ENCODE results near the gene WWC1.

WWC1 gene

GRCh38 chr5:168449166-168449565, 157.7 kb downstream of the WWC1 start:
- H3K4me3 ChIP-seq (ENCODE audit: low read depth, low read length): no peak overlapping the region
- no peak for TF ChIP-seq CTCF (IDR thresholded peaks at IDR 0.05; ENCODE audit: borderline replicate concordance, insufficient read depth, low read depth, low read length)

DNA sequence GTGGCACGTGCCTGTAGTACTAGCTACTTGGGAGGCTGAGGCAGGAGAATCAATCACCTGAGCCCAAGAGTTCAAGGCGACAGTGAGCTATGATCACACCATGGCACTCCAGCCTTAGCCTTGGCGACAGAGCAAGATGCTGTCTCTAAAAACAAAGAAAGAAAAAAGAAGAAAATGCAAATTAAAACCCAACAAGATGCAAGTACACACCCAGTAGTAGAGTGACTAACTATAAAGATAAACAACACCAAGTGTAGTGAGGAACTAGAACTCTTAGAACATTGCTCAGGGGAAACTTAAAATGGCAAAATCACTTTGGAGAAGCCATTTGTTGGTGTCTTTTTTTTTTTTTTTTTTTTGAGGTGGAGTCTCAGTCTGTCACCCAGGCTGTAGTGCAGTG, 160.1 kb downstream of the WWC1 start:
- no peak for TF ChIP-seq CTCF (IDR thresholded peaks at IDR 0.05; ENCODE audit: borderline replicate concordance, insufficient read depth, low read depth, low read length)
- no peak overlapping the region for H3K4me3 ChIP-seq (ENCODE audit: low read depth, low read length)

- no peak overlapping the region for H3K4me3 ChIP-seq (ENCODE audit: low read depth, low read length)
- no peak for TF ChIP-seq CTCF (IDR thresholded peaks at IDR 0.05; ENCODE audit: borderline replicate concordance, insufficient read depth, low read depth, low read length)
Observed at GRCh38 chr5:168455201-168455600, 163.8 kb downstream of the WWC1 start.

DNA sequence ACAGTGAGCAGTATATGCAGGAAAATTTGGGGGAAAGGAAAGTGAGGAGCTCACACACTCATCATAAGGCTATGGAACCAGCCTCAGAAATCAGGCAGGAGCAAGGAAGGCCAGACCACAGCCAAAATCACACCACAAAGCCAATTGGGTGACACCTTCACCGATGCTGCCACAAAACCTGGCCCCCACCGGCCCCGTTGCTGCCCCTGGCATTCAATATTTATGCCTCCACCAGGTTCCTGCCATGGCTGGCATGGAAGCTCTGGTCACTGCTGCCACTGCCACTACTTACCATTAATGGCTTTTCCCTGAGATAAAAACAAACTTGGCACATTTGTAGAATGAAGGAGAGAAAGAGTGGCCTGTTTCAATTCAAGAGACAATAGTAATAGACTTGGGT, 166.1 kb downstream of the WWC1 start:
- TF ChIP-seq CTCF (IDR thresholded peaks at IDR 0.05; ENCODE audit: borderline replicate concordance, insufficient read depth, low read depth, low read length): no peak
- H3K4me3 ChIP-seq (ENCODE audit: low read depth, low read length): no peak overlapping the region

DNA sequence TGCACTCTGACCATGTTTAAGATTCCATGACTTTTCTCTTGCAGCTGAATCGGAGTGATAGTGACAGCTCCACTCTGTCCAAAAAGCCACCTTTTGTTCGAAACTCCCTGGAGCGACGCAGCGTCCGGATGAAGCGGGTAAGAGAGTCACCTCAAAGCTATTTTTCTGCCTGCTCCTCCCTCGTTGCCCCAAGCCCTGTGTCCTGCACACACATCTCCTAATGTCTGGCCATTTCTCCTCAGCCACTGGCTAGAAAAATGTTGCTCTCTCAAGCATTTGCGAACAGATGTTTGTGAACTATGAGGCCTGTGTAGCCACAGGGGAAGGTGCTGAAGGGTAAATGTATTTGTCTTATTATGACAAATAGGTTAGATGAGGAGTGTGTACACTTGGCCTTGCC, 169.2 kb downstream of the WWC1 start:
- TF ChIP-seq CTCF (IDR thresholded peaks at IDR 0.05; ENCODE audit: borderline replicate concordance, insufficient read depth, low read depth, low read length): no peak
- no peak overlapping the region for H3K4me3 ChIP-seq (ENCODE audit: low read depth, low read length)

DNA sequence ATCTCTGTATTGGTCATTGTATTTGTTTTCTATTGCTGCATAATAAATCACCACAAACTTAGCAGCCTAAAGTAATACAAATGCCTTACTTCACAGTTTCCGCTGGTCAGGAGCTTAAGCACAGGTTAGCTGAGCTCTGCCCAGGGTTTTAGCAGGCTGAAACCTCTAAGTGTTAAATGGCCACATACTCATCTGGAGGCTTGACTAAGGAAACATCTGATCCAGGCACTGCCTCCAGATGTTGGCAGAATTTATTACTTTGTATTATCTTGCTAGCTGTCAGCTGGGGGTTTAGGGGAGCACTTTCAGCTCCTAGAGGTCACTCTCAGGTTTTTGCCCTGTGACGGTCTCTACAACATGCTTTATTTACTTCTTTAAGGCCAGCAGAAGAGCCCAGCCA, 171.6 kb downstream of the WWC1 start:
- no peak for TF ChIP-seq CTCF (IDR thresholded peaks at IDR 0.05; ENCODE audit: borderline replicate concordance, insufficient read depth, low read depth, low read length)
- H3K4me3 ChIP-seq (ENCODE audit: low read depth, low read length): no peak overlapping the region

DNA sequence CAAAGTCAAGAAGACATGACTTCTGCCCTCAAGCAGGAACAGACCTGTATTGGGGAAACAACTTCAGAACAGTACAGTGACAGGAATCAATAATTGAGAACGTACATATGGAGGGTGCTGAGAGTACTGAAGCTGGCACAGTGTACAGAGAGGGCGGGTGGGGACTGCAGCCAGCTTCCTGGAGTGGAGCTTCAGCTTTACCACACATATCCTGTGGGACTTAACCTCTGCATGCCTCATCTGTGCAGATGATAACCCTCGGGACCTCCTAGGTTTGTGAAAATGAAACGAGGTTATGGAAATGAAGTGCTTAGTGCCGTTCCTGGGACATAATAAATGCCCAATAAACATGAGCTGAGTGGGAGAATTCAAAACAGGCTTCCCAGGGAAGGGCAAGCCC, 172.8 kb downstream of the WWC1 start:
- no peak overlapping the region for H3K4me3 ChIP-seq (ENCODE audit: low read depth, low read length)
- no peak for TF ChIP-seq CTCF (IDR thresholded peaks at IDR 0.05; ENCODE audit: borderline replicate concordance, insufficient read depth, low read depth, low read length)
